Neural progenitor cell (in vitro differentiated cells): Measurements from ENCODE around the gene THSD4.

ENCODE experiments used
- CTCF ChIP-seq: fragments of 200-600 bp; sonication (generic); IDR thresholded peaks from 2 replicates; pipeline ENCODE4 v1.5.1; 2017; ENCODE audit warnings: antibody characterized with exemption, mild to moderate bottlenecking
- EZH2 ChIP-seq: fragments of 200-600 bp; sonication (generic); IDR thresholded peaks from 2 replicates; pipeline ENCODE4 v1.6.1; 2017; ENCODE audit warnings: antibody characterized with exemption, mild to moderate bottlenecking, moderate library complexity
- EZH2phosphoT487 ChIP-seq: fragments of 200-600 bp; sonication (generic); IDR thresholded peaks from 2 replicates; pipeline ENCODE4 v1.6.1; 2017; ENCODE audit warnings: antibody characterized with exemption

DNA sequence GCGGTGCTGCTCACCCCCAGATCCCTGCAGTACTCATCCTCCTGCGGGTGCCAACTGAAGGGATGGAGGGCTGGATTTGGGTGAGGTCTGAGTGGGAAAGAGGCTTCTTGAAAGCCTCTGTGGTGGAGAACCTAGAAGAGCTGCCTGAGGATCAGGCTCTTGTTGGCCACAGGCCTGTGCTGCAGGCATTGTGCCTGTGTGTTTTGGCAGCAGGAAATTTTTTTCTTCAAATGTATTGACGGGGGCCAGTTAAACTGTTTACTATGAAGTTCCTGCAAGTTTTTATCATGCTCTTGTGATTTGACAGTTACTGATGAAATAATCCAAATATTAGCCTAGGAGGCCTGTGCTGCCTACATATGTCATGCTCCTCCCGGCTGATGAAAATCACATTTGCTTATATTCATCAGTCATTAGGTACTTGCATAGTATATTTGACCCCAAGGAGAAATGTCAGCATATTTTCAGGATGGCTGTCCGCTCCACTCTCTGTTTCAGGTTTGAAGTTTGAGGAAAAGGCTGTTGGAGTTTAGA, 103.1 kb downstream of the THSD4 start:
- no peak for TF ChIP-seq CTCF
- no peak for TF ChIP-seq EZH2
- no peak for TF ChIP-seq EZH2phosphoT487
